ENCODE measurements around the gene GATM. TPM values are rescaled to one million over a fixed set of nuclear protein-coding genes. Genes with fewer than 3 reads are reported as not detected.

Gene GATM
- total RNA-seq, 1 experiment from 2014 or later: 10.7 TPM

DNA sequence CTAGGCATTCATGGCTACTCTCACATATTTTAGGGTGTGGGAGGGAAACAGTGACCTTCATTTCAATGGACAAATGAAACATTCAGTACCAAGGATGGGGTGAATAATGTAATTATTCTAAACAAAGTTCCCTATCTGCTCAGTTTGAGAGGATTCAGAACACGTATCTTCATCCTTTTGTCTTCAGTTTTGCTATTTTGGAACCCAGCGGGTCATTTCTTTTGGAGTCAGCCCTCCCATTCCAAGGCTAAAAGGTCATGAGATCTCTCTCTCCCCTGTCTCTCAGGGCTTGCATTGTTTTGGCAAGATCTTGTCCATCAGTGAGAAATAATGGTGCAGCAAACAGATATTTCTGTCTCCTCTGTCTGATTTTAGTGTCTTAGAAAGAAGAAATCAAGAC is 16.3 kb upstream of the GATM start:
- no peaks in the 10 kb centered on the region for H3K36me3 Mint-ChIP-seq (ENCODE audit: insufficient read depth in 1 of 3, low read depth in 3 of 3)
- H3K9me3 Mint-ChIP-seq: no peaks in the 10 kb centered on the region
- Histone ChIP-seq H3K27ac (ENCODE audit: insufficient read length, low read depth, low read length) (no peak overlapping the region), H3K4ac (ENCODE audit: low read depth, low read length) (no peak overlapping the region), H3K4me1 (ENCODE audit: insufficient read depth, low read length) (no peaks in the 10 kb centered on the region), H4K8ac (replicated peaks; ENCODE audit: insufficient read length, low read depth, low read length) (no peak overlapping the region), H2BK12ac (ENCODE audit: insufficient read length, low read depth, low read length) (no peak overlapping the region), H3K9ac (ENCODE audit: extremely low read depth, insufficient read length, low read length) (no peak overlapping the region), H2BK20ac (ENCODE audit: low read depth, low read length, poor library complexity, severe bottlenecking) (no peak overlapping the region), H4K91ac (ENCODE audit: insufficient read length, low read depth, low read length) (no peak overlapping the region), H3K18ac (ENCODE audit: insufficient read length, low read depth, low read length) (no peak overlapping the region), H2AFZ (ENCODE audit: low read length) (no peak overlapping the region), H3T11ph (ENCODE audit: low read length) (no peak overlapping the region), H3K23me2 (ENCODE audit: insufficient read length, low read depth, low read length, poor library complexity, severe bottlenecking) (no peaks in the 10 kb centered on the region), H3K79me2 (ENCODE audit: insufficient read depth, low read length) (no peaks in the 10 kb centered on the region), H3K4me2 (ENCODE audit: insufficient read depth, insufficient read length, low read length) (no peak overlapping the region), H2BK15ac (ENCODE audit: low read depth, low read length) (no peak overlapping the region), H3K79me1 (ENCODE audit: insufficient read depth, low read depth, low read length, poor library complexity, severe bottlenecking) (no peaks in the 10 kb centered on the region), H3K23ac (ENCODE audit: insufficient read length, low read depth, low read length) (no peak overlapping the region), H2BK120ac (ENCODE audit: low read depth, low read length, poor library complexity, severe bottlenecking) (no peak overlapping the region), H3K56ac (ENCODE audit: insufficient read length, low read depth, low read length) (no peak overlapping the region), H3K14ac (ENCODE audit: insufficient read depth, low read length) (no peak overlapping the region), H4K5ac (ENCODE audit: insufficient read length, low read depth, low read length) (no peak overlapping the region), H3K27me3 (ENCODE audit: insufficient read depth, low read length) (no peaks in the 10 kb centered on the region), H2BK5ac (ENCODE audit: insufficient read length, low read length) (no peak overlapping the region), H4K20me1 (ENCODE audit: control insufficient read depth, insufficient read depth, insufficient read length) (no peaks in the 10 kb centered on the region), H2AK5ac (ENCODE audit: insufficient read length, low read length) (no peak overlapping the region), H3K9me3 (ENCODE audit: control insufficient read depth, low read depth, low read length) (no peaks in the 10 kb centered on the region)
- WGBS (ENCODE audit: extremely low coverage, insufficient read length, low lambda C conversion rate): no CpG with 5 or more reads among the region's 2 CpGs
- H3K27me3 Mint-ChIP-seq (ENCODE audit: low read depth): peaks cover 52% of the 10 kb centered on the region
- no peak overlapping the region for H3K4me3 Mint-ChIP-seq
- H3K27ac Mint-ChIP-seq: no peak overlapping the region
- no peak for DNase-seq
- TF ChIP-seq, protein P1, sequence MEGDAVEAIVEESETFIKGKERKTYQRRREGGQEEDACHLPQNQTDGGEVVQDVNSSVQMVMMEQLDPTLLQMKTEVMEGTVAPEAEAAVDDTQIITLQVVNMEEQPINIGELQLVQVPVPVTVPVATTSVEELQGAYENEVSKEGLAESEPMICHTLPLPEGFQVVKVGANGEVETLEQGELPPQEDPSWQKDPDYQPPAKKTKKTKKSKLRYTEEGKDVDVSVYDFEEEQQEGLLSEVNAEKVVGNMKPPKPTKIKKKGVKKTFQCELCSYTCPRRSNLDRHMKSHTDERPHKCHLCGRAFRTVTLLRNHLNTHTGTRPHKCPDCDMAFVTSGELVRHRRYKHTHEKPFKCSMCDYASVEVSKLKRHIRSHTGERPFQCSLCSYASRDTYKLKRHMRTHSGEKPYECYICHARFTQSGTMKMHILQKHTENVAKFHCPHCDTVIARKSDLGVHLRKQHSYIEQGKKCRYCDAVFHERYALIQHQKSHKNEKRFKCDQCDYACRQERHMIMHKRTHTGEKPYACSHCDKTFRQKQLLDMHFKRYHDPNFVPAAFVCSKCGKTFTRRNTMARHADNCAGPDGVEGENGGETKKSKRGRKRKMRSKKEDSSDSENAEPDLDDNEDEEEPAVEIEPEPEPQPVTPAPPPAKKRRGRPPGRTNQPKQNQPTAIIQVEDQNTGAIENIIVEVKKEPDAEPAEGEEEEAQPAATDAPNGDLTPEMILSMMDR (conservative IDR thresholded peaks at IDR 0.05): no peak
- peaks cover 0 to 2% of the 10 kb centered on the region in 2 experiments; a peak in 2 of 4 replicates for H3K4me1 Mint-ChIP-seq

Measured in H9 (cell line).